Effector memory CD8-positive, alpha-beta T cell (primary cell): ENCODE results near the gene MAPT.
A peak's percentile ranks its signal among the peaks of the same experiment; 100 is the strongest.
"Not testable (repeated sequence)": the region's sequence is repeated elsewhere in the genome, so short reads cannot be mapped to it uniquely, and the experiment has no call there.

Experiments
- ATAC-seq: fragments of 150-1000 bp; cut with Tn5 transposase; replicated peaks from 2 replicates; pipeline ENCODE4 v1.10.0; 2021; ENCODE audit warnings: mild to moderate bottlenecking, moderate library complexity
- DNase-seq, 3 experiments: peaks; one replicate each; pipeline ENCODE4 v3.0.0; 2021
- H3K27ac Mint-ChIP-seq, 2 donors: one replicate each; pipeline ENCODE4 v1.8.0; 2022; ENCODE audit warnings: mild to moderate bottlenecking in 2 of 2, mixed read lengths in 2 of 2, moderate library complexity in 2 of 2
- H3K27me3 Mint-ChIP-seq, 2 donors: one replicate each; pipeline ENCODE4 v1.8.0; 2022; ENCODE audit warnings: mixed read lengths in 2 of 2
- H3K36me3 Mint-ChIP-seq: one replicate; pipeline ENCODE4 v1.8.0; 2022; ENCODE audit warnings: mild to moderate bottlenecking, moderate library complexity, mixed read lengths; ENCODE audit not compliant: insufficient read depth
- H3K4me1 Mint-ChIP-seq, 2 donors: one replicate each; pipeline ENCODE4 v1.8.0; 2022; ENCODE audit warnings: low read depth in 2 of 2, mixed read lengths in 2 of 2
- H3K4me3 Mint-ChIP-seq, 2 donors: one replicate each; pipeline ENCODE4 v1.8.0; 2022; ENCODE audit warnings: mild to moderate bottlenecking in 2 of 2, mixed read lengths in 2 of 2, moderate library complexity in 2 of 2
- H3K9me3 Mint-ChIP-seq, 2 donors: one replicate each; pipeline ENCODE4 v1.8.0; 2022; ENCODE audit warnings: mixed read lengths in 2 of 2

Gene MAPT

GRCh38 chr17:46020023-46020761, 125.8 kb downstream of the MAPT start:
- peaks cover 24 to 30% of the 10 kb centered on the region in 2 donors for H3K4me1 Mint-ChIP-seq
- H3K36me3 Mint-ChIP-seq: peaks cover 5% of the 10 kb centered on the region
- H3K9me3 Mint-ChIP-seq: no peaks in the 10 kb centered on the region
- H3K27me3 Mint-ChIP-seq: no peaks in the 10 kb centered on the region
- peak; percentile 72 to 80 (median 73) for DNase-seq
- peak; percentile 97 for ATAC-seq
- peak overlapping the region; percentile 48 to 65 for H3K4me3 Mint-ChIP-seq
- peak overlapping the region; percentile 97 to 98 for H3K27ac Mint-ChIP-seq

GRCh38 chr17:46020998-46021397, 126.6 kb downstream of the MAPT start:
- Mint-ChIP-seq H3K27ac (peak overlapping the region; percentile 97 to 98), H3K27me3 (no peaks in the 10 kb centered on the region), H3K9me3 (no peaks in the 10 kb centered on the region), H3K36me3 (peaks cover 10% of the 10 kb centered on the region), H3K4me1 (peaks cover 29 to 38% of the 10 kb centered on the region in 2 donors), H3K4me3 (peak overlapping the region in 1 of 2 donors; percentile 65)
- ATAC-seq: no peak
- DNase-seq: no peak

GRCh38 chr17:46023366-46023765, 129.0 kb downstream of the MAPT start:
- not testable (repeated sequence) for H3K4me3 Mint-ChIP-seq, ATAC-seq, H3K9me3 Mint-ChIP-seq, H3K27me3 Mint-ChIP-seq, DNase-seq
- peaks cover 28 to 40% of the 10 kb centered on the region in 2 donors for H3K4me1 Mint-ChIP-seq
- peaks cover 18% of the 10 kb centered on the region for H3K36me3 Mint-ChIP-seq
- peak overlapping the region in 1 of 2 donors; percentile 77 for H3K27ac Mint-ChIP-seq

GRCh38 chr17:46023783-46024388, 129.5 kb downstream of the MAPT start:
- Mint-ChIP-seq H3K27ac (peak overlapping the region in 1 of 2 donors; percentile 77), H3K4me3 (no peak overlapping the region), H3K27me3 (no peaks in the 10 kb centered on the region), H3K4me1 (peaks cover 24 to 40% of the 10 kb centered on the region in 2 donors), H3K36me3 (peaks cover 23% of the 10 kb centered on the region), H3K9me3 (no peaks in the 10 kb centered on the region)
- ATAC-seq (no peak), DNase-seq (no peak)

- H3K27ac Mint-ChIP-seq: peak overlapping the region; percentile 77 to 91
- DNase-seq (no peak), ATAC-seq (no peak)
- H3K9me3 Mint-ChIP-seq: no peaks in the 10 kb centered on the region
- H3K27me3 Mint-ChIP-seq: no peaks in the 10 kb centered on the region
- H3K4me3 Mint-ChIP-seq: no peak overlapping the region
- peaks cover 26 to 43% of the 10 kb centered on the region in 2 donors for H3K4me1 Mint-ChIP-seq
- peaks cover 29% of the 10 kb centered on the region for H3K36me3 Mint-ChIP-seq
Measured at GRCh38 chr17:46024590-46024989, 130.2 kb downstream of the MAPT start.

GRCh38 chr17:46025060-46025459, 130.7 kb downstream of the MAPT start:
- no peaks in the 10 kb centered on the region for H3K9me3 Mint-ChIP-seq
- H3K4me3 Mint-ChIP-seq: no peak overlapping the region
- H3K4me1 Mint-ChIP-seq: peaks cover 25 to 42% of the 10 kb centered on the region in 2 donors
- peak overlapping the region; percentile 77 to 91 for H3K27ac Mint-ChIP-seq
- ATAC-seq (no peak), DNase-seq (no peak)
- no peaks in the 10 kb centered on the region for H3K27me3 Mint-ChIP-seq
- peaks cover 33% of the 10 kb centered on the region for H3K36me3 Mint-ChIP-seq

GRCh38 chr17:46025510-46026165, 131.3 kb downstream of the MAPT start:
- H3K27ac Mint-ChIP-seq: peak overlapping the region; percentile 41 to 91
- H3K36me3 Mint-ChIP-seq: peaks cover 34% of the 10 kb centered on the region

GRCh38 chr17:46026166-46027047, 132.1 kb downstream of the MAPT start:
- Mint-ChIP-seq H3K9me3 (no peaks in the 10 kb centered on the region), H3K4me1 (peaks cover 23 to 40% of the 10 kb centered on the region in 2 donors), H3K27me3 (no peaks in the 10 kb centered on the region), H3K4me3 (no peak overlapping the region), H3K27ac (peak overlapping the region; percentile 41 to 91), H3K36me3 (peaks cover 42% of the 10 kb centered on the region)
- no peak for ATAC-seq
- DNase-seq: no peak

More at GRCh38 chr17:46025510-46026165, 131.3 kb downstream of the MAPT start:
- H3K4me1 Mint-ChIP-seq: peaks cover 24 to 40% of the 10 kb centered on the region in 2 donors
- no peaks in the 10 kb centered on the region for H3K27me3 Mint-ChIP-seq
- H3K4me3 Mint-ChIP-seq: no peak overlapping the region
- no peaks in the 10 kb centered on the region for H3K9me3 Mint-ChIP-seq
- no peak for ATAC-seq
- no peak for DNase-seq

- H3K4me1 Mint-ChIP-seq: peaks cover 23 to 40% of the 10 kb centered on the region in 2 donors
- peak overlapping the region; percentile 41 to 52 for H3K27ac Mint-ChIP-seq
- DNase-seq (no peak), ATAC-seq (no peak)
- H3K4me3 Mint-ChIP-seq: no peak overlapping the region
- no peaks in the 10 kb centered on the region for H3K9me3 Mint-ChIP-seq
- H3K36me3 Mint-ChIP-seq: peaks cover 51% of the 10 kb centered on the region
- H3K27me3 Mint-ChIP-seq: no peaks in the 10 kb centered on the region
Measured at GRCh38 chr17:46027048-46027975, 133.0 kb downstream of the MAPT start.

GRCh38 chr17:46027976-46028325, 133.6 kb downstream of the MAPT start:
- Mint-ChIP-seq H3K27me3 (no peaks in the 10 kb centered on the region), H3K27ac (peak overlapping the region; percentile 41 to 52), H3K4me3 (no peak overlapping the region), H3K9me3 (no peaks in the 10 kb centered on the region), H3K4me1 (peaks cover 21 to 42% of the 10 kb centered on the region in 2 donors), H3K36me3 (peaks cover 55% of the 10 kb centered on the region)
- no peak for ATAC-seq
- DNase-seq: no peak

- H3K27ac Mint-ChIP-seq: peak overlapping the region; percentile 41 to 52
- no peak for ATAC-seq
- no peaks in the 10 kb centered on the region for H3K9me3 Mint-ChIP-seq
Measured at GRCh38 chr17:46028374-46028773, 134.0 kb downstream of the MAPT start.

GRCh38 chr17:46028981-46029565, 134.7 kb downstream of the MAPT start:
- no peak for ATAC-seq
- no peak overlapping the region for H3K4me3 Mint-ChIP-seq
- no peak for DNase-seq
- H3K27me3 Mint-ChIP-seq: no peaks in the 10 kb centered on the region
- no peaks in the 10 kb centered on the region for H3K9me3 Mint-ChIP-seq
- H3K4me1 Mint-ChIP-seq: peaks cover 21 to 45% of the 10 kb centered on the region in 2 donors
- H3K27ac Mint-ChIP-seq: peak overlapping the region; percentile 41 to 52
- H3K36me3 Mint-ChIP-seq: peaks cover 62% of the 10 kb centered on the region

More at GRCh38 chr17:46028374-46028773, 134.0 kb downstream of the MAPT start:
- peaks cover 21 to 45% of the 10 kb centered on the region in 2 donors for H3K4me1 Mint-ChIP-seq
- H3K36me3 Mint-ChIP-seq: peaks cover 57% of the 10 kb centered on the region
- DNase-seq: no peak
- H3K4me3 Mint-ChIP-seq: no peak overlapping the region
- H3K27me3 Mint-ChIP-seq: no peaks in the 10 kb centered on the region
